ENCODE data around the gene LRRN4.
"Not testable (repeated sequence)": the region's sequence is repeated elsewhere in the genome, so short reads cannot be mapped to it uniquely, and the experiment has no call there.

The LRRN4 gene

DNA sequence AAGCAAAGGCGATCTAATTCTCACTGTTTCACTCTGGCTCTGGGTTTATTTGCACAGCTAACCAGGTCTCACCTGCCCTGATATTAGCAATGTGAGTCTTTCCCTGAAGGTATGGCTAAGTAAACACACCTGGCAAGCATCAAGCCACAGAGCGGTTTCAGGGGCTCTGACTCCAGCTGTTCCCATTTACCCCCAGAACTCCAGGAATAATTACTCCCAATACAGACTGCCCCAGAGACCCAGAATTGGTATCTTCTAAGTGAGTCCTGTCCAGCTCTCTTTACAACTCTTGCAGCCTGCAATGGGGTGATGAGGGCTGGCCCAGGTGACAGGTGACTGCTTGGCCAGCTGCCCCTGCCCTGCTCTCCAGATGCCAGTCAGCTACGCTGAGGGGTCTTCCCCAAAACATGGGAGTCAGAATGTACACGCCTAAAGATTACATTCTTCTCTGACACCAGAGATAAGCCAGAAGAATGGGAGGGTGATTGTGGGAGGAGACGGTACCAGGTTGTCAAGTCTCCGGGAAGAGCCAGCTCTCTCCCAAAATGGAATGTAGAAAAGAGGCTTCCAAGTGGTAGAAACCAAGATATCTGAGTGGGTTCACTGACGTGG lies 4.9 kb upstream of the LRRN4 start:
- no peak for ATAC-seq

DNA sequence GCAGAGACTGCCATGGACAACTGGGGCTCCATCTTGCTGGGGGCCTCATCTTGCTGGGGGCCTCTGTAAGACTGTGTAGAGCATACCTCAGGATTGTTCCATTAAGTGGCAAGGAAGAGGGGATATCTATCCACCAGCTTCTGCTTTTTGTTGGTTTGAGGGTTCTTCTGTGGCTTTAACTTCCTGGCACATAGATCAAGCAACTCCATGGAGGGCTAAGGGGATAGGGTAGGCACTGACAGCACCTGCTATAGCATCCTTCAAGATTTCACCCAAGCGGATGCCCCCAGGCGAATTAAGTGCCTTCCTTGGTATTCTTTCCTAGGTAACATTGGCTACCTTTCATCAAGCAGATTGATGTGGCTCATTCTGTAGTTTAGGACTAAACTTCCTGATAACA lies 3.8 kb upstream of the LRRN4 start:
- ATAC-seq = no peak

DNA sequence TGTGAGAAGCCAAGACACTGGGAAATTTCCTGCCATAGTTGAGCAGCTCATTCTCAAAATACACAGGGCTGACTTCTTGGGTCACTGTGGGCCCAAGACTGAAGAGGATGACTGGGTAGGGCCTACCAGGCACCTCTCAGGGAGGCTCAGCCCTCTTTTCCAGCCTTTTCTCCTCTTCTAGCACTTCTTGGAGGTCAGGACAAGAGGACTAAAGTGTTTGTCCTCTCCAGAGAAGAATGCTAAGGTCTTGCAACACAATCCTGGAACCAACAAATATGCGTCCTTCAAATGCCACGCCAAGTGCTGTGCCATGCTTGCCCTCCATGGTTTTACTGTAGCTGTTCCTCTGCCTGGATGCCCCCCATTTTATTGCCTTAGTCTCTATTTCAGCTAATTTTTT lies 3.3 kb upstream of the LRRN4 start:
- ATAC-seq = no peak

DNA sequence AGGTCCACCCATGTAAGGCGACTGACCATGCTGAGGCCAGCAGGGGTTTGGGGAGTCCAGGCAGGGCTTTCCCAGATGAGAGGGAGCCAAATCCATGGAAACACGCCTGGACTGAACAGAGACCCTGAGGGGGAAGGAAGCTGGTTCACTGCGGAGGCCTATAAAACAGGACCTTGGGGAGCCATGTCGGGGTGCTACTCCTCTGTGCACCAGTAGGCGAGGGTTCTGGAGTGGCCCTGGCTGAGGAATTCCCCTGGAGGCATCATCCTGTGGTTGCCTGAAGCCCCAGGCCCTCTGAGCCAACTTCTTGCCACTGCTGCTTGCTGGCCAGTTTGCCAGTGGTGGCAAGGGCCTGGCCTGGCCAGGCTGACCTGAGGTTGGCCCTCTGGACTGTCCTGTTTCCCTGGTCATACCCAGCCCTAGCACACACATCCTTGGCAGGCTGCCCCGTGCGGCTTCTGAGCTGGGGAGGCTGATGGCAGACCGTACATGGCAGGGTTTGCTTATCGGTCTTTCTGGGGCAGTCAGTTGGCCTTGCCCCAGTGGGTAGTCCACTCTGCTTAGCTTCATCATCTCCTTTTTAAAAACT lies 2.2 kb upstream of the LRRN4 start:
- no peak for ATAC-seq

DNA sequence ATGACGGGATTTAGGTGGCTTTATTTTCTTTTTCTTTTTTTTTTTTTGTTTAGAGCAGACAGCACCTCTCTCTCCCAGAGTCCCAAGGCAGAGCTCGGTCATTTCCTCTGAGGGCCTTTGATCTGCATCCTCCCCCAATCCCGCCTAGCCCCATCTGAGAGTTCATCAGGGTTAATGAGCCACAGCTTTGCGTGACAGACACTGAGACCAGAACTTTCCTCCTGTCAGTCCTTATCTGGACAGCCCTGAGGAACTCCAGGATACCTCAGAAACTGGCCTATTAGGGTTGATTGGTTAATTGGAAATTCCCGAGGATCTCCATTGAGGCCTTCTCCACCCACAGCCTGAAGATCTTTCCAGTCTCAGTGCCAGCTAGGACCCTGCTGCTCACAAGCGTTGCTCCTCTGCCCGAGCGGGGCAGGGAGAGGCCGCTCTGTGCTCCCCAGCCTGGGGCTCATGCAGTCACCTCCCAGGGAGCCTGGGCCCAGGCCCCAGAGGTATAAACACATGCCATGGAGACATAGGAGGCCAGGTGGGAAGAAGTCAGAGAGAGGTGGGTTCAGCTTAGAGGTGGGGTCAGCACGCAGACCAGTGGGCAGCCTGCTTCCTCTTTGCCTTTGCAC lies 1.4 kb upstream of the LRRN4 start:
- ATAC-seq = no peak

DNA sequence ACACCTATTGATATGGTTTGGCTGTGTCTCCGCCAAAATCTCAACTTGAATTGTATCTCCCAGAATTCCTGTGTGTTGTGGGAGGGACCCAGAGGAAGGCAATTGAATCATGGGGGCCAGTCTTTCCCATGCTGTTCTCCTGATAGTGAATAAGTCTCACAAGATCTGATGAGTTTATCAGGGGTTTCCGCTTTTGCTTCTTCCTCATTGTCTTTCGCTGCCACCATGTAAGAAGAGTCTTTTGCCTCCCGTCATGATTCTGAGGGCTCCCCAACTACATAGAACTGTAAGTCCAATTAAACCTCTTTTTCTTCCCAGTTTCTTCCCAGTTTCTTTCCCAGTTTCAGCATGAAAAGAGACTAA lies 810 bp upstream of the LRRN4 start:
- ATAC-seq = not testable (repeated sequence)

DNA sequence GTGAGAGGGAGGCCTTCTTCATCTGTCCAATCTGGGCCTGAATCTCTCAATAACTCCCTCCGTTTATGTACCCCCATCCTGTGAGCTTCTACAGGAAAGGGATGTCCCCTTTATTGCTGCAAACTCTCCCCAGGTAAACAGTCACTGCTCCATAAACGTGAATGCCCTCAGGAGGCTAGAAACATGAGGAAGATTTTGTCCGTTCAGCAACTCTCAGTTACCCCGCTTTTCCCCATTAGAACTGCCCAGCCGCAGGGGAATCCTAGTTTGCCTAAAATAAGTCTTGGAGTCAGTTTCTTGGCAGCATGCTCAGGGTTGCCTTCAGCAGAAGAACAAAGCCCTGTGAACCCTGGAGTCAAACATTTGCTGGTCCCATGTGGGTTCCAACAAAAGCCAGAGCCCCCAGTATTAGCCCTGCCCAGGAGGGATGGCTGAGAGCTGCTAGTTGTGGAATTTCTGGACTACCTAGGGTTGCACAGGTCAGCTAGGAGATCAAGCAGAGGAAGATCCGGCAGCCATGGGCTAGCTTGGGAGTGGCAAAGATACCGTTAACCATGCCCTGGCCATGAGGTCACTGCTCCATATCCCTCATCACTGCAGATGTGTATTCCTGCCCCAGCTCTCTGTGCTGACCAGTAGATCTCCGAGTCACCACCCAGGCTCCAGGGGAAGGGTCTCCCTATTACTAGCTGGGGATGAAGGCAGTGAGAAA lies 640 bp downstream of the LRRN4 start:
- ATAC-seq = no peak

DNA sequence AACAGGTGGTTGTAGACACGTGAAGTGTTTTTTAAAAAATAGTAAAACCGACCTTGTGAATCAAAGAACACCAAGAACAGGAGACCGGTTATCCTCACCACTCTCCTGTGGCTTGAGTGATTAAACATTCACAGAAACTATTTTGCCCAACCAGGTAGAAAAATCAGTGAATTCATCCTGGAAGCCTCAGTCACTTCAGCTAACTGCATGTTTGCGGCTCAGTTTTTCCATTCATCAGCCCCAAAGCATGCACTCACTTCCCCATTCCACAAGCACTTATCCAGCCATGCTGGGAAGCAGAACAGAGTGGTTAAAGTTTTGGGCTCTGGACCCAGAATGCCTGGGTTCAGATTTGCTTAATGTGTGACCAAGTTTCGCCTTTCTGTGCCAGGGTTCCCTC lies 2.4 kb downstream of the LRRN4 start:
- no peak for ATAC-seq

DNA sequence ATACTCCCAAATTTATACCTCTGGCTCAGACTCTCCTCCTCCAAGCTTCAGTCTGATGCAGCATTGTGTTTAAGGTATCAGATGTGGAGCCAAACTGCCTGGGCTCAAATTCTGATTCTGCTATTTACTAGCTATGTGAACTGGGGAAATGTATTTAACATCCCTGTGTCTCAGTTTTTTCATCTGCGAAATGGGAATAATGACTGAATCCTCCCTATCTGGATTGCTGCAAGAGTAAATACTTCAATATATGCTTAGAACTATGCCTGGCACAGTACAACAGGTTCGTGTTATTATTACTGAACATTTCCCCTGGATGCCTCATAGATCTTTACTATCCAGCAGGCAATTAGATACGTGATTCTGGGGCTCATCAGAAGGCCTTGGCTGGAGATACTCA lies 5.5 kb downstream of the LRRN4 start:
- ATAC-seq = no peak

DNA sequence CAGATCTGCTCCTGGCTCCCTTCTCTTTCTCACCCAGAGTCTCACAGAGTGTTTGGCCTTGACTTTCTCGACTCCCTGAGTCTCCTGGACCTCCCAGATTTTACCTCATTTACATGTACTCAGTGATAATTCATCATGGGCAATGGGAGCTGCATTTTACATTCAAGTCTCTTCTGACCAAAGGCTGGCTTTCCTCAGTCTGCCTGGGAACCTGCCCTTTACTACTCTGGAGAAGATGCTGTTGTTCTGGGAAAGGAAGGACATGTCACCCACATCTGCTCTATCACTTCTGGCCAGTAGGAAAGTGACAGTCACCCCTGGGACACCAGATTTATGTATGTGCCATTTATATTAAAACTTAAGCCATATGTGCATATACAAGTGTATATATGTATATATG lies 7.4 kb downstream of the LRRN4 start:
- no peak for ATAC-seq

DNA sequence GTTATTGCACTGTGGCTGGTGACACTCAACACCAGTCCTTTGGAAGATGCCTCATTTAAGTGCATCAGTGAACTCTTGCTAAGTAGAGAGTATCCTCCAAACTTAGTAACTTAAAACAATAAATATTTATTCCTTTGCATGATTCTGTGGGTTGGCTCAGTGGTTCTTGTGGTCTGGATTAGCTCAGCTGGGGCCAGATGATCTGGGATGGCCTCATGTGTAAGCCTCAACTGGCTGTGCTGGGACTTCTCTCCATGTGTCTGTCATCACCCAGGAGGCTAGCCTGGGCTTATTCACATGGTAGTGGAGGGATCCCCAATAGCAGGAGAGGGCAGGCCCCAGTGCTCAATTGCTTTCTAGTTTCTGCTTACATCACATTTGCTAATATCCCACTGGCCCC lies 8.3 kb downstream of the LRRN4 start:
- no peak for ATAC-seq

DNA sequence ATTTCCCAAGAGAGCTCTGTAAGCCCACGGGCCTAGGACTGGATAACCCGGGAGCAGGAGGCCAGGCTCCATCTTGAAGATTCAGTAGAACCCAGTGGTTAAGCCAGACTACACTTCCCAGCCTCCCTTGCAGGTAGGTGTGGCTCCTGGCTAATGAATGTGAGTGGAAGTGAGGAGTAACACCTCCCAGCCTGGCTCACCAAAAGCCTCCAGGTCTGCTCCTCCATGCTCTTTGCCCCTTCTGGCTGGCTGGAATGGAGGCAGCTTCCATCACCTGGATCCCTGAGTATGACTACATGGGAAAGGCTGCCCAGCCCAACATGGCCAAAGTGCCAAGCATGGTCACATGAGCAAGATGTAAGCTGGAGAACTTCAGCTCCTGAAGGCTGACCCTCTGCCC lies 9.7 kb downstream of the LRRN4 start:
- ATAC-seq = no peak

DNA sequence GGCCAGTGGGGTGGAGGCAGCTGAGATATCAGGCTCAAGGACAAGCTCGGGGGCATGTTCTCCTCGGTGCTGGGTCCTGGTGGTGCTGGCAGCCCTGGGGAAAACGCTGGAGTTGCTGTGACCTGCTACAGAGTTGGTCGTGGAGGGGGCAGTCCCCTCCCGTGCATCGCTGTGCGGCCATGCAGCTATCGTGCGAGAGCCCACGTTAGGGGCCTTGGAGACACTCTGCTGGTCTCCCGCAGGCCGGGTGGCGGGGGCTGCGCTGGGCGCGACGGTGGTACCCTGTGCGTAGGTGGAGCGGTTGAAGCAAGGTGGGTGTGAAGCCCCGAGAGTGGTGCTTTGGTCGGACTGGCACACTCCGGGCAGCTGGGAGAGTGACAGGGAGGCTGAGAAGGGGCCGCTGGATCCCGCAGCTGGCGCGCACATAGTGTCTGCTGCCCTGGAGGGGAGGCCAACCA lies 12.0 kb downstream of the LRRN4 start:
- no peak for ATAC-seq

DNA sequence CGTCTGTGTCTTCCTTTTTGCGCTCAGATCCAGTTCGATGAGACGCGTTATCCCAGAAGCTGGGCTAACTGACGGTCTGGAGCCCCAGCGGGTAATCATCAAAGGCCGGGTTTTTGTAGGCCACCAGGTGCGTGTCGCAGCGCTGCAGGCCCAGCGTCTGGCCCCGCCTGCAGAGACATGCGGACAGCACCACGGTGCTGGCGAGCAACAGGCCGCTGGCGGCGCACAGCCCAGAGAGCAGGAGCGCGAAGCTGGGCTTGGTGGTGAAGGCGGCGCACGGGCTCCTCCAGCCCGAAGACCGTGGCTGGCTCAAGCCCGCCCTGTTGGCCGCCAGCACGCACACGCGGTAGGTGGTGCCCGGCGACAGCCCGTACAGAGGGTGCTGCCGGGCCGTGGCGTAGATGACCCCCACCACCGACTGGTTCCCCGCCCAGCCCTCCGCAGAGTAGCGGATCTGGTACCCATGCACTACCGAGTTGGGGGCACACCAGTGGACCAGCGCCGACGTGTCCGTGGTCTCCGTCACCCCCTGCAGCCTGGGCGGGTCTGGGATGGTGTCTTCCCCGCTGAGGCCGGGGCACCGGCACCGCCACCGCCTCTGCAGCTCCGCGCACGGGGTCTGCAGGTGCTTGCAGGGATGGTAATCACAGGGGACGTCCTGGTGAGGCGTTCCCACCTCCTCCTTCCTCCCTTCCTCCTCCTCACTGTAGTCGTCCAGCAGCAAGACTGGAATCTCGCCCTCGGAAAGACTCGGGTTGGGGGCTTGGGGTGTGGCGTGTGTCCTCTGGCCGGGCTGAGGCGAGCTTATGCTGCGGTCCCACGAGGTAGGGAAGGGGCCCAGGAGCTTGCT lies 12.7 kb downstream of the LRRN4 start:
- ATAC-seq = no peak

DNA sequence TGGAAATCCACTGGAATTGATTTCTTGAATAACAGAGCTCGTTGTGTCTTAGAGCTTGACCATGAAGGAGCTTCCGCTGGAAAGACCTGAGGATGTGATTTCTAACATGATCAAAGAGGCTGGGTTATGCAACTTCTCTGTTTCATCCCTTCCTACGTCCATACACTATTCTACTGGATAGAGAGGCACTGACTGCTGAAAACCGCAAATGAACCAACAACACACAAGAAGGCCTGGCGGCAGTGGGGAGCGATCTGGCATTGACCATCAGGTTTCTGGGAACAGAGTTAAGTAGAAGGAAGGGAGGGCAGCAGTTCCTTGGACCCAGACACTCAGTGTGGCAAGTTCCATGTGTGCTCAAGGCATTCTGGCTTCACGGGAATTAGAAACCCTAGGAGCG lies 13.3 kb downstream of the LRRN4 start:
- no peak for ATAC-seq

DNA sequence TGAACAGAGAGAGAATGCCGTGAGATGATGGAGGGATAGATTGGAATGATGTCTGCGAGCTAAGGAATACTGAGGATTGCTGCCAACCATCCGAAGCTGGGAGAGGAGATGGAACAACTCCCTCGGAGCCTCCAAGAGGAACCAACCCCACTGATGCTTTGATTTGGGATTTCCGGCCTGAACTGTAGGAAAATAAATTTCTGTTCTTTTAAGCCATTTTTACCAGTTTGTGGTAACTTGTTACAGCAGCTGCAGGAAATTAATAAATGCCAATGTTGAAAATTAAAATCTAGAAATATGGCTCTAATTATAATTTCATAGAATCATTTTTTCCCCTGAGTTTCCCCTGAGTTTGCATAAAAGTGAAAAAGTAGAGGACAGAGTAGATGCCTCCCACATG lies 14.1 kb downstream of the LRRN4 start:
- ATAC-seq = no peak

DNA sequence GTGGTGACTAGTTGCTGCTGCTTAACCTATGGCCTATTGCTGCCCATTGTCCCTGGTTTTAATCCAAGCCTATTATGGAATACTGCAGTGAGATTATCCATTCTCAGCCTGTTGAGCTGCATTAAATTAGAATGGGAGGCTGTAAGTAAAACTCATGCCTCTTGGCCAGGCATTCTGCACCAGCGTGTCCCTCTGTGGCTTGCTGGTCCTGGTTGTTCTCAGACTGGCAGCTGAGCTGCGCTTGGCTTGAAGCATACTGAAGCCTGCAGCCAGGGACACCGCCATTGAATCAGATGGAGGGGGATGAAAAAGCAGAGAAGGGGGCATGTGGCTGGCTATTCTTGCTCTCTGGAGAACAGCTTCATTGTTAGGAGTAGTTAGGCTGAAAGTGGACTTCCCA lies 15.6 kb downstream of the LRRN4 start:
- no peak for ATAC-seq

DNA sequence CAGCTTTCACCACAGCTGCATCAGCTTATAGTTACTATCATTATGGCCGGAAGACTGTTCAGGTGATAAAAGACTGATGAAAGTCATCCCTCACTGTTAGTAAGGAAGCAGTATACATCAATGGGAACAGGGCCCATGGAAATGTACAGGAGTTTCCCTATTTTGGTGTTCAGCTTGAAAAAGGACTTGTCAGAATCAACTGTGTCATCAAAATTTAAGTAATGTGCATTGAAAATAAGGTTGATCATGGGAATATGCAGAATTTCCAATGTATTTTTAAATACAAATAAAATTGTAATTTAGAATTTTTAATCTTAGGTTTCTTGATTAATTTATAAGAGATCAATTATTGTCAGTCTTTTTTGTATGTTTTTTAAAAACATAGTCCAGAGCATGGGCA lies 16.8 kb downstream of the LRRN4 start:
- ATAC-seq = no peak

DNA sequence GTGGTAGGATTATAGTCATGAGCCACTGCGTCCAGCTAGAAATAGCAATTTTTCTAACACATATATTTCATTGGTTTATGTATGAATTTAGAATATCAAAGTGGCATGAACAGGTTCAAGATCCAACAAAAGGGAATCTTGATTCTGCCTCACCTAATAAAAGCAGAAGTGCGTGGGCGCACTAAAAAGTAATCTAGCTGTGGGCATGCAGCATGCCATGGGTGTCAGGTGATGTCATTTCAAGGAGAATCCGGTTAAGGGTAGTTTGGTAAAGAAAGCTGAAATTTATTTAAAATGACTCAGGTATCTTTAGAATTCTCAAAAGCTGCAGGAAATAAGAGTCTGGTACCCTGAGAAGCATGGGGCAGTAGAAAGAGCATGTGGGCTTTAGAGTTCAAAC lies 17.6 kb downstream of the LRRN4 start:
- ATAC-seq = no peak

DNA sequence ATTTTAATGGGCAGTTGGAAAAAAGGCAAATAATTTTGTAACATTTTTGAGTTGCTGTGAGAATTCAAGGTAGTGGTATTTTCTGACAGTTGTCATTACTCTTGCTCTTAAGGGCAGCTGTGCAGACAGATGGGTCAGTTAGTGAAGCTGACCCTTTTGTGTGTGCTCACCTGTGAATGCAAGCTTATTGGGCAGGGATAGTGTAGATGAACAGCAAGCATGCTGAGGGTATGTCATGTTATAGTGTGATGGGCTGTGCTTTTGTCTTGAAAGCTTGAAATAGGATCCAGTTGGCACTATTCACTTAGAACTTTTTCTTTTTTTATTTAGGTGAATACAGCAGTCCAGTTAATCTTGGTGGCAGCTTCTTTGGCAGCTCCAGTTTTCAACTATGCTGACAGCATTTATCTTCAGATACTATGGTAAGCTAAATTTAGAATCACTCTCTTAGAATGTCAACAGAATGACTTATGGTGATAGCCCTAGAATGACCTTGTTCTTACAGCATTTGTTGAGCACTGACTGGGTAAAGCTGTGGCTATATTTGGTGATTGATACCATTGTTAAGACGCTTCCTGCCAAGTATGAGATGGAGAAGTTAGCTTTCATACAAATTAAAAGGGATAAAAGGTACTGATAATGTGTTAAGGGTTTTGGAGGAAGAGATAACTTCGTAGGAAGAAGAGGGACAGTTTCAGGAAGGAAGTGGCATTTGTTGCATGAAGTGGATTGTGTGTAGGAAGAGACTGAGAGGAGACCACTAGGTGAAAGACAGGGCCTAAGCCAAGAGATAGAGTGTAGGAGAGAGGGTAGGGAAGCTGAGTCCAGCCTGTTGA lies 19.5 kb downstream of the LRRN4 start:
- no peak for ATAC-seq

DNA sequence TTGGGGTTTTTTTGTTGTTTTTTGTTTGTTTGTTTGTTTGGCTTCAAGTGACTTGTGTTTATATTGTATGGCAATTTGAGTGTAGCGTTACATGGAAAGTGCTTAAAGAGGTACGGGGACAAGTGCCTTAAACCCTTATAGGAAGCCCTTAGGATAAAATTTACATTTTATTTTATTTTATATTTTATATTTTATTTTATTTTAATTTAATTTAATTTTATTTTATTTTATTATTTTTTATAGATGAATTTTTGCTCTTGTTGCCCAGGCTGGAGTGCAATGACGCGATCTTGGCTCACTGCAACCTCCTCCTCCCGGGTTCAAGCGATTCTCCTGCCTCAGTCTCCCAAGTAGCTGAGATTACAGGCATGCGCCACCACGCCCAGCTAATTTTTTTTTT lies 21.0 kb downstream of the LRRN4 start:
- ATAC-seq = not testable (repeated sequence)

DNA sequence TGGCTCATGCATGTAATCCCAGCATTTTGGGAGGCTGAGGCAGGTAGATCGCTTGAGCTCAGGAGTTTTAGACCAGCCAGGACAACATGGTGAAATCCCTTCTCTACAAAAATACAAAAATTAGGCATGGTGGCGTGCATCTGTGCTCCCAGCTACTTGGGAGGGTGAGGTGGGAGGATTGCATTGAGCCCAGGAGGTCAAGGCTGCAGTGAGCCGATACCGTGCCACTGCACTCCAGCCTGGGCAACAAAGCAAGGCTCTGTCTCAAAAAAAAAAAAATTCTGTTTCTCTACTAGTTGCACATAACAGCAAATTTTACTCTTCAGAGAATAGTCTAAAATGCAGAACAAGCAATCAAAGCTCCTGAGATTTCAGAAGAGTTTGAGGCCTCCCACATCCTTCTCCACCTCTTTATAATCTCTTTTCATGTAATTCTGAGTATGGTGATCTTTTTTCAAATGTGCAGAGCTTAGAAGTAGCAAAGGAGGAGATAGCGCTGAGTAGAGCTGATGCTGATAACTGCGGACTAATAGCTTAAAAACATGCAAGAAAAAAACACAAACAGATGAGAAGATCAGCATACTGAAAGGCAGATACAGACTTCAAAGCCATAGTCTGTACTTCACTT lies 23.3 kb downstream of the LRRN4 start:
- ATAC-seq = no peak

Data from activated CD4-positive, CD25-positive, alpha-beta regulatory T cell treated with anti-CD3 and anti-CD28 coated beads, Interleukin-2, amount 50 U/mL, for 24 hours (primary cell).